Renal cortex interstitium (tissue), 11 donors: ENCODE data around the gene PPP2R5A. TPM values are rescaled to one million over a fixed set of nuclear protein-coding genes. Genes with fewer than 3 reads are reported as not detected.
A peak's percentile ranks its signal among the peaks of the same experiment; 100 is the strongest.
"Not testable (repeated sequence)": the region's sequence is repeated elsewhere in the genome, so short reads cannot be mapped to it uniquely, and the experiment has no call there.

Source experiments
- DNase-seq, 11 donors: peaks; one replicate each; pipeline ENCODE4 v3.0.0-alpha.2; 2013; ENCODE audit warnings: low read depth in 9 of 11, low spot score in 4 of 11; ENCODE audit errors: extremely low read depth in 1 of 11
- polyA plus RNA-seq, 3 donors: library from polyadenylated mRNA; unstranded; fragments of 120-200 nt; gene quantifications; one replicate each; pipeline ENCODE4 v1.2.1, GENCODE V29; 2013; ENCODE audit not compliant: insufficient read length in 3 of 3

Gene PPP2R5A
- polyA plus RNA-seq, 3 donors, result 28.5 to 38.3 (median 33.8) TPM

DNA sequence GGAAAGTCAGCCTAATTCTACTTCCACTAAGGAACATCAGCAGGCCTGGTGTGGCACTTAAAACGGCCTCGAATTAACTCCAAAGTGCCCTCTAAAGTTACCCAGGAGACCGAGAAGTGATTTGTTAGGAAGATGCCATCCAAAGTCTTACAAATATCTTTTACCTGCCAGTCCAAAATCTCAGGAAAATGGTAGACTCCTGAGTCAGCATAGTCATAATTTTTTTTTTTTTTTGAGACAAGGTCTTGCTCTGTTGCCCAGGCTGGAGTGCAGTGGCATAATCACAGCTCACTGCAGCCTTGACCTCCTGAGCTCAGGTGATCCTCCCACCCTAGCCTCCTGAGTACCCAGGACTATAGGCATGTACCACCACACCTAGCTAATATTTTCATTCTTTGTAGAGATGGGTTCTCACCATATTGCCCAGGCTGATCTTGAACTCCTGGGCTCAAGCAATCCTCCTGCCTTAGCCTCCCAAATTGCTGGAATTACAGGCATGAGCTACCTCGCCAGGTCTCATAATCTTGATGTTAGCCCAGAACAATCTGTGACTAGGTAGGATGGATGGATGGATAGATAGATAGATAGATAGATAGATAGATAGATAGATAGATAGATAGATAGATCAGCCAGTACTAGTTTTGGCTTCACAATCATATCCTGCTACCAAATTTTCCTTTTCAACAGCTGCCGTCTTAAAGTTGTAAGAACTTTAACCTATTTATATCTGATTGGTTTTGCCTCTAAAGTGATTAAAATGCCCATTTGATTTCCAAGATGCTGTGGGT lies 25.3 kb upstream of the PPP2R5A start:
- no peak for DNase-seq

DNA sequence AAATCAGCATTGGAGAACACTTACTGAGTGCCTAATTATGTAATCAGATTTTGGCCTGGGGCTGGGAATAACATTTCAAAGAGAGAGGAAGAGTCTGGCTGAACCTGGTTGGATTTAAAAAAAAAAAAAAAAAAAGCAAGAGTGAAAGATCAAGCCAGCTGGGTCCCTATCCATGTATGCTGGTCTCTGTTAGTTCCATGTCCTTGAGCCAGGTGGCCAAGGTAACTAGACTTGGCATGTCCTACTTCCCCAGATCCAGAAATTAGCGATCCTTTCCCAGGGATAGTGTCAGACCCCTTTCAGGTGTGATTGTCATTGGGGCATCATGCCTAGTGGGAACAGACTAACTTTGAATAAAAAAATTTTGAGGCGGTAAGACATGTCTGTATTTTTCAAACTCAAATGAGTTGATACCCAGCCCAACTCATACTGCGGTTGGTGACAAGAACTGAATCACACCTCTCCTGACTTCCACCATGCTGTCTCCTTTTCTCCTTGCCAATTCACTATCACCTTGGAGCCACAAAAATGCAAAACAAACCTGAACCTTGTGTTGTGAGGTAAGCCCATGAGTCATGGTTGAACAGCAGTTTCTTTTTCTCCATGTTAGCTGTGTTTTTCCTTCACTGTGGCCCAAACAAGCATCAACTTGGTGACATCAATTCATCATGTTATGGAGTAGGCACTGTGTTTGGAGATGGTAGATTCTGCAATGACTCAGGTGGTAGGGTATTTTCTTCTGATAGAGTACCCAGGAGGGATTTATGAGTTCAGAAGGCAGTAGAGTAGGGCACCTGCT lies 24.5 kb upstream of the PPP2R5A start:
- DNase-seq, result no peak

DNA sequence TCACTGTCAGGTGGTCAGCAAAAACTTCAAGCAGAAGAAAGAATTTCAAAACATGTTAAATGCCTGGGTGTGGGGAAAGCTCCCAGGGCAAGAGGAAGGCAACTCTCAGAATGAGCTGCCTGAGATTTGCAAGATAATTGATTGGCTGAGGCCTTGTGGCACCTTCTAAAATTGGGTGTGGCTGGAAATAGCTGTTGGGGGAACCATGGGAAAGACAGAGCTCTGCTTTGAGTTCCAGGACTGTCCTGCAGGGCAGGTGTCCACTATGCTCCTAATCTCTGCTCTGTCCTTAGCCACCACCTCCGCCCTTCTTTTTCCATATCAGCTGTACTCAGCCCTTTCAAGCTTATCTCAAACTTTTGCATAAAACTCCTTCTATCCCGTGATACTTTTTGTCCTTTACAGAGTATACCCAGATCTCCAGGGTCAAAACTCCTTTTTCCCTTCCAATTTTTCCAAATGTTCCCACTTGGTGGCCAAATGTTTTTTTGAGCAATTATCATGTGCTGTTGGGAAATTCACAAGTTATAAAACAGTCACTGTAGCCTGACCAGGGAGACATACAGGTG lies 23.8 kb upstream of the PPP2R5A start:
- DNase-seq, result no peak

DNA sequence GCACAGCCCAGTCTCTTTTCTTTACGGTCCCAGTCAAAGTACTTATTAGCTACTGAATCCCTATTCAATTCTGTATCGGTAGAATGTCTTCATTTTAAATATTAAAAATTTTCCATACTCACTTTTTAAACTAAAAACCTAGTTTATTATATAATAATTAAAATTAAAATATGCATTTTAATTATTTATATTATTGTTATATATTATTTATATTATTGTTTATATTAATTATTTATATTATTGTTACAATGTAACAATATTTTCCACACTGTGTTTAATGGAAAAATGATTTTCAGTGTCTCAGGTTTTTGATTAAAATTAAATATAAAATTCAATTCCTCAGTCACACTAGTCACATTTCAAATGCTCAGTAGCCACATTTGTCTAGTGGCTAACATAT lies 18.2 kb upstream of the PPP2R5A start:
- DNase-seq, result no peak

DNA sequence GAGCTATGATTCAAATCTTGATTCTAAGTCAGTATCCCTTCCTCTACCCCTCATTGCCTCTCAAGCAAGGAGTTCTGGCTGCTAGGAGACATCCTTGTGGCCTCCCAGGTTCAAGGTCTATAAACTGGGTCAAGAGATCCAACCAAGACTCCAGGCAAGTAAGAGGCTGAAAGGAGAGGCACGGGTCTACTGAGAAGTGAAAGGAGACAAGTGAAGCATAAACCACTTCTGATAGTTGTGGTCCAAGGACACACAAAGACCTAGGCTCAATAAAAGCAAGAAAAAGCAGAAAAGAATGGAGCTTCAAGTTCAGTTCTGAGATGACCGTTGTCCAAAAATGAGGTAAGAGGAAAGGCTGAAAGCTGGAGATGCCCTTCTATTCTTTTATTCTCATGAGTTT lies 17.8 kb upstream of the PPP2R5A start:
- DNase-seq, result no peak

DNA sequence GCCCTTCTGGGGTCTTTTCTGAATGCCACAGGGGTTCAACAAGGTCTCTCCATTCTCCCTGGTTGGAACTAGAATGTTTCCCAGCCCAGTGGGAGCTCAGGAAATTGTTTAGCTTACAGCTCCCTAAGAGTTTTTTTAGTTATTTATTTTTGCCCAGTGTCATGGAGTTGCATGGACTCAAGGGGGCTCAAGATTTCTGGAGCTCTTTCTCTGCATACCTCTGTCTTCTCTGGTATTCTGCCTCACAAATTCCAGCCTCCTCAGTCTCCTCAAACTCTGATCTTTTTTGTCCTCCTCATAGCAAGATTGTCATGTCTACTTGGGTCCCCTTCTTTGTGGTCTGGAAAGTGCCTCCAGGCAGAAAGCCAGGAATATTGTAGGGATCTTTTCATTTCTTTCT lies 15.9 kb upstream of the PPP2R5A start:
- DNase-seq, result no peak

DNA sequence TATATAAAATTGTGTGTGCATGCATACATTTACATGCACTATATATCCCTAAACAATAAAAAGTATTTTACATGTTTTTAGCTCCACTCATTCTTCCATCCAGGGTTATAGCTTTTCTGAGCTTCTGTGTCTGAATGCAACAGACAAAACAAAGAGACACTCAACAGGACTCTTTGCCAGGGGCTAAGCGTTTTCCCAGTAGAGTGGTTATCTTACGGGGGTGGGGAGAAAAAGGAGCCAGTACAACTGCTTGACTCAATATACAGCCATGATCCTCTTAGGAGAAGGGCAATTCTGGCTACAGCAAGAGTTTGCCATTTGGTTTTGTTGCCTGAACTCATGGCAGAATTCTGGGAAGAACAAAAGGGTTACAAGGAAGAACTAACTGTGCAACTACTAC lies 14.6 kb upstream of the PPP2R5A start:
- DNase-seq, result no peak

DNA sequence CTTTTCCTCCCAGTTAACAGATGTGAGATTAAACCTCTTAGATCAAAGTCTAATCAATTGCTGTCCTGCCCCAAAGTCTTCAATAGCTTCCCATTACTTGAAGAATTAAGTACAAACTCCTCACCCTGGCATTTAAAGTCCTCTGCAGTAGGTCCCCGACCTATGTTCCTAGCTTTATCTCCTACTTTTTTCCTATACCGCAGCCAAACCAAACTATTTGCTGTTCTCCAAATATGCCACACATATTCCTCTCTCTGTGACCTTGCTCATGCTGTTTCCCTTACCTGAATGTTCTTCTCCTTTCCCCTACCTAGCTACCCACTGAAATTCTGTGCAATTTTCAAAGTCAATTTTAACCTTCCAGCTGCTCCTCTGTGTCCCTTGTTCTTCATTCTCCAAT lies 14.0 kb upstream of the PPP2R5A start:
- no peak for DNase-seq

DNA sequence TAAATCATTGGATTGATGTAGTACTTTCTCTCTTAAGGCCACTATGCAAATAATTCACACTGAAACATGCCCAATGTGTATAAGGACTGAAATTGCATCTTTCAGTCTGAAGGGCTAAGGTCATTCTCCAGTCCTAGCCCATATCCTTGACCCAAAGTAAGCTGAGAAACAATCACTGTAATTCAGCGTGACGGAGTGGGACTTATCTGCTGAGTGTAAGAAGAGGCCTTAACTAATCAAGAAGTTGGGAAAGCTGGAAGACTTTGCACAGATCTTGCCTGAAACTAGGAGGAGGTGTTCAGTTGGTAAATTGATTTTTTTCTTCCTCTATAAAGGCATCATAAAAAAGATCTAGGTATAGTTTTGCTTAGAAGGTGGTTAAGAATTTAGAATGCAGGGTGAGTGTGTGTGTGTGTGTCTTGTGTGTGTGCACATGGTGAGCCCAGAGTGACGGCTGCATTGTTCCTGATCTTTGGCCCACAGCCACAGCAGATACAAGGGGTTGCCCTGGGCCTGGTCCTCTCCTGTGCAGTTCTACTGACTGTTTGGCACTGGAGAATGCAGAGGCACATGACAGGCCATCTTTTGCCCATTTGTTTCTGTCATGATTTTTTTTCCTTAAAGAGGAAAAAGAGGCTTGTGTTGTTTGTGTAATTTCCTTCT lies 13.3 kb upstream of the PPP2R5A start:
- DNase-seq, result no peak

DNA sequence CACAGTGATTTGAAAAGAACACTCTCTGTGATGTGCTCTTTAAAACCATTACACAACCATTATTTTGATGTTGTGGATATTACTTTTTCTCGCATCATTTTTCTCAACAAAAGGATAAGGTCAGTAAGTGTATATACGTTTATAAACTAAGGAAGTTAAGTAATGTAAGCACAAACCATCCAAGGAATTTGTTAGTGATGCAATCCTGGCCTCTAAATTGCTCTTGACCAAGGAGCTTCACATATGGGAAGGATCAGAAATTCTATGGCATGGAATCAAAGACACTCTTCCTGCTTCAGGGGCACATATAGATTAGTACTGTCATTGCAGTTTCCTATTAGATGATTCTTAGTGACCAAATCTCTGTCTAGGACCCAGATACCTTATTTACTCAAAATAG lies 3.6 kb upstream of the PPP2R5A start:
- no peak for DNase-seq

DNA sequence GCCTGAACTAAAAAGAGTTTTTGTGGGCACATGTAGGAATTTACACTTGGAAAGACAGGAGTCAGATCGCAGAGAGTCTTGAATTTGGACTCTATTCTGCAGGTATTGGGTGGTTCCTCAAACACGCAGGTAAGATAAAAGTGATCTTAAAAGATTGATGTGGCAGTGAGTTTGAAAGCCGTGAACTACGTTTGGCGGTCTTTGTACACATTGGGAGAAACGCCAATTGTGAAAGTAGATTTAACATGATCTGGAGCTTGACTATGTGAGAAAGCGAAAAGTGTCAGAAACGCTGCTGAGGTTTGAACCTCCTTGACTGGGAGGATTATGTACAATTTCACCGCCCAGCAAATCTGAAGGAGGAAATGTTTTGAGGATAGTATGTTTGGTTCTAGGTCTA lies 1.5 kb upstream of the PPP2R5A start:
- no peak for DNase-seq

DNA sequence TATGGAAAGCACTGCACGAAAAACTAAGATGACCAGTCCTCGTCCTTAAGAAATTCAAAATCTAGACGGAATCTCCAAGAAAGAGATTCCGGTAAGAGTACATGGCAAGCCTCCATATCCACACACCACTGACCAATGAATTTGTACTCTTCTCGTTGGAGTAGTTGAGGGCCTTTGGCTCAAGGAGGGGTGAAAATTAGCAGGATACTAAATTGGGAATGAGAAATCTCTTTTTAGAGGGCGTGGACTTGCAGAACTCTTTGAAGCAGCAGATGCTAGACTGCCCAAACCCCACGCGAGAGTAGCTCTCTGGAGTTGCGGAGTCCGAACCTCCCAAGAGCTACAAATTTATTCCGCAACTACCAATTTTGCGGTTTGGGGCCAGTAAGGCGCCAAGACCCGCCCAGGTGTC lies 872 bp upstream of the PPP2R5A start:
- no peak for DNase-seq

DNA sequence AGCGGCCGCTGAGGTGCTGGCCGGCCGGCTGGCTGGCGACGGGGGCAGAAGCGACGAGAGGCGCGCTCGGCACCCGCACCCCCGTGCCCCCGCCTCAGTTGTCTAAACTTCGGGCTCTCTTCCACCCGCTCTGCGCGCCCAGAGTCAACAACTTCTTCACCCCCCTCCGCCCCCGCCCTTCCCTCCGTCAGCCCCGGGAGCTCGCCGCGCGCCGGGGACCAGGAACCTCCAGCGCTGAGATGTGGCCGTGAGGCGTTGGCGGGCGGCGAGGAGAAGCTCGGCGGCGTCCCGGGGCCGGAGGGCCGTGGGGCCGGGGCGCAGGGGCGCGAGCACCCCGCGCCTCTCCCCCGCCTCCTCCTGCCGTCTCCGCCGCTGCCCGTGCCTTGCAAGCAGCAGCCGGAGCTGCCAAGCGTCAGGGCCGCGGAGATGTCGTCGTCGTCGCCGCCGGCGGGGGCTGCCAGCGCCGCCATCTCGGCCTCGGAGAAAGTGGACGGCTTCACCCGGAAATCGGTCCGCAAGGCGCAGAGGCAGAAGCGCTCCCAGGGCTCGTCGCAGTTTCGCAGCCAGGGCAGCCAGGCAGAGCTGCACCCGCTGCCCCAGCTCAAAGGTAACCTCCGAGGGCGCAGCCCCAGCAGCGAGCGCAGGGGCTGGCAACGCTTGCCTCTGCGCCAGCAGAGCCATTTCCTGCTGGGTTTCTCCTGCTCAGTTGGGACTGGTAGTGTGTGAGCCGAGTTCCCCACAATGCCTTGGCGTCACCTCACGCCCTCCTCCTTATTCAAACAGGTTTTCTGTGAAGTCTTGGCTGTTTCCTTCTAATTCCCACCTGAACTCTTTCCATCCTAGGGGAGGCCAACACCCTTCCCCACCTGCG lies 710 bp downstream of the PPP2R5A start:
- DNase-seq, result peak in 7 of 11 donors; percentile 24 to 52 (median 41)

DNA sequence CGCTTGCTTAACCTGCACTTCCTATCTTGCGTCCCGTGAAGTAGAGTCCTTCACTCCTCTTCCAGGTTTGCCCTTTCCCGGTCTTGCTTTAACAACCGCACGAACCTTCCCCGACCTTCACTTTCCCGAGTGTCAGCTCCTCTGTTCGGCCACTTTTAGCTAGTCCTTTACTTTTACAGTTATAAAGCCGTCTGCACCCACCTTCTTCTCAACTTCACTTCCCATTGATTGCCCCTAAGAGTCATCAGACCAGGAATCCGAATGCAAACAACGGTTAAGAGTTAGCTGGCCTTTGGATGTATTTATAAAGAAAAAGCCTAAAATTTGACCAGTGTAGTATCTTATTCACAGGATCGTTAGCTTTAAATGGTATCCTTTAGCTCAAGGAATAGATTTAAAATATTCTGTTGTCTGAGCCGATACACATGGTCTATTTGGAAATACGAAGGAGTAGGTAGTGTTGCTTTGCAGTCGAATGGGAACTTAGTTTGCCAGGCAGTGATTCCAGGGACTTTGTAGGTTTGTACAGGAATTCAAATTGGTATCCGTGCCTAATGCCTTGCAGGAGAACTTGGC lies 1.4 kb downstream of the PPP2R5A start:
- peak in 3 of 11 donors; percentile 7 to 23 (median 7) for DNase-seq

DNA sequence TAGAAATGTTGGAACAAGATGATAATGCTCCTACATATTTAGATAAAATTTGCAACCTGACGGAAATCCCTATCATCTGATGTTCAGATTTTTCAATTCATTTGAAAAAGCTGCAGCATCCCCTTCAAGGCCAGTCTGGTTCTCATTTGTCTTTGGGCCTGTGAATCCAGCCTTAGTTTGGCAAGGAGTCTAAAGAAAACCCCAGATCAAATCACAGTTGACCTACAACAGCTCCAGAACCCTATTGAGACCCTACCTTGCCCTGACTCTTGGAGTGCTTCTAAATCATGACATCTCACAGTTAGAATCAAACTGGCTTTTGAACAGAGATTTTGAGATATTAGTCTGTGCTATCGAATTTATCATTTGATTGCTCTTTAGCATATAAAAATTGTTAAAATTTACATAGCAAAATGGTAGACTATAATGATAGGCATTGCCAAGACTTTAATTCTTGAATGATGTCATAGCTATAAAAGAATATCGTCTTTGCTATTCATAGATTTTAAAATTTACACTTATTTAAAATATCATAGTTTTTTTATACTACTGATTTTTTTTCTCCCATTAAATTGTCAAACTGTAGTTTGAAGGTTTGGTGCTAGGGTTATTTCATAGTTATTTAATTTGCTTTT lies 2.2 kb downstream of the PPP2R5A start:
- DNase-seq, result no peak

DNA sequence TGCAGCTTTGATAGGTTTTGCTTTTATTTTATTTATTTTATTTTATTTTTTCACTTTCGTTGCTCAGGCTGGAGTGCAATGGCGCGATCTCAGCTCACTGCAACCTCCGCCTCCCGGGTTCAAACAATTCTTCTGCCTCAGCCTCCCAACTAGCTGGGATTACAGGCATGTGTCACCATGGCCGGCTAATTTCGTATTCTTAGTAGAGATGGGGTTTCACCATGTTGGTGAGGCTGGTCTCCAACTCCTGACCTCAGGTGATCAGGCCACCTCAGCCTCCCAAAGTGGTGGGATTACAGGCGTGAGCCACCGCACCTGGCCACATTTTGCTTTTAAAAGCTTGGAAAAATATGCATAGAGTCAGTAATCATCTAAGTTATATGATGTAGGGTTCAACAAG lies 2.8 kb downstream of the PPP2R5A start:
- not testable (repeated sequence) for DNase-seq

DNA sequence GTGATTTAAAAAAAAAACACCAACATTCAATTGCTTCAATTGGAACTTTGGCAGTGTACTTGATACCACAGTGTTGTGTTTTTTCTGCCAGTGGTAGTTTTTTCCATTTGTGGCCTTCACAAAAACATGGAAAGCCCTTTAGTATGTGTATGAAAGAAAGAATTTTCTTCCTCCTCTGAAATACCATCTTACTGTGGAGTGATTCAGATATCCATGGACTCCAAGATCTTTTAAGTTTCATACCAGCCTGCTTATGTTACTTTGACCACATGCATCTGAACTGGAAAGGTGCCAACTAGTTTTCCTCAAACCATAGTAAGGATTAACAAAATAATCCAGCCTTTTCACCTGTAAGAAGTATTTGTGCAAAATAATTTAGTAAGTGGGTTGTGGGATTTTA lies 3.4 kb downstream of the PPP2R5A start:
- DNase-seq, result no peak
